Tibial nerve (tissue), 4 donors: ENCODE data around the gene TCF19. TPM values are rescaled to one million over a fixed set of nuclear protein-coding genes. Genes with fewer than 3 reads are reported as not detected.

ENCODE experiments used
- DNase-seq, 2 donors: peaks; one replicate each; pipeline ENCODE4 v3.0.0-alpha.2; 2019; ENCODE audit warnings: low spot score in 2 of 2
- H3K27ac ChIP-seq, 4 donors: fragments of 200-600 bp; sonication (generic) in 3 of 4; one replicate each; pipeline ENCODE4 v1.5.1; 2017 to 2019; ENCODE audit warnings: mild to moderate bottlenecking in 1 of 4
- H3K27me3 ChIP-seq, 2 donors: fragments of 200-600 bp; sonication (generic) in 1 of 2; one replicate each; pipeline versions ENCODE4 v1.5.1 to v1.6.0; 2017 to 2019
- H3K36me3 ChIP-seq, 3 donors: fragments of 200-600 bp; sonication (generic); one replicate each; pipeline ENCODE4 v1.5.1; 2018 to 2019
- H3K4me1 ChIP-seq, 4 donors: fragments of 200-600 bp; sonication (generic) in 3 of 4; one replicate each; pipeline ENCODE4 v1.5.1; 2017 to 2019
- H3K4me3 ChIP-seq, 4 donors: fragments of 200-600 bp; sonication (generic) in 3 of 4; one replicate each; pipeline ENCODE4 v1.5.1; 2017 to 2019; ENCODE audit warnings: mild to moderate bottlenecking in 1 of 4, moderate library complexity in 1 of 4
- H3K9me3 ChIP-seq, 4 donors: fragments of 200-600 bp; sonication (generic) in 3 of 4; one replicate each; pipeline ENCODE4 v1.5.1; 2017 to 2019
- EP300 ChIP-seq, 2 donors: sonication (generic); formaldehyde crosslinking; IDR thresholded peaks; one replicate each; pipeline ENCODE4 v1.6.1; 2017; ENCODE audit warnings: antibody characterized with exemption in 2 of 2, mild to moderate bottlenecking in 1 of 2
- POLR2A ChIP-seq, 2 donors: fragments of 450-650 bp; IDR thresholded peaks; one replicate each; pipeline ENCODE4 v1.6.1; 2017; ENCODE audit warnings: antibody characterized with exemption in 2 of 2, mild to moderate bottlenecking in 2 of 2, moderate library complexity in 2 of 2
- WGBS, 2 donors: methylation state at CpG; one replicate each; pipeline ENCODE4 v1.1.5; 2018; 5-methylcytosine and 5-hydroxymethylcytosine counted together
- total RNA-seq, 4 donors: library from RNA; depleted of rRNA; stranded (reverse); fragments of >200 nt; gene quantifications; one replicate each; pipeline ENCODE4 v1.1.0, GENCODE V29; 2016
- TF ChIP-seq, protein P1 (sequence below), 5 experiments: fragments of 200-600 bp in 3 of 5; fragments of 450-650 bp in 2 of 5; sonication (generic) in 3 of 5; IDR thresholded peaks; one replicate each; pipeline ENCODE4 v1.5.1; 2016 to 2019; ENCODE audit warnings: antibody characterized with exemption in 5 of 5, mild to moderate bottlenecking in 3 of 5, moderate library complexity in 2 of 5

Gene TCF19
- total RNA-seq, 4 donors from 2014 or later, result 1.2 to 4.6 (median 4.0) TPM

DNA sequence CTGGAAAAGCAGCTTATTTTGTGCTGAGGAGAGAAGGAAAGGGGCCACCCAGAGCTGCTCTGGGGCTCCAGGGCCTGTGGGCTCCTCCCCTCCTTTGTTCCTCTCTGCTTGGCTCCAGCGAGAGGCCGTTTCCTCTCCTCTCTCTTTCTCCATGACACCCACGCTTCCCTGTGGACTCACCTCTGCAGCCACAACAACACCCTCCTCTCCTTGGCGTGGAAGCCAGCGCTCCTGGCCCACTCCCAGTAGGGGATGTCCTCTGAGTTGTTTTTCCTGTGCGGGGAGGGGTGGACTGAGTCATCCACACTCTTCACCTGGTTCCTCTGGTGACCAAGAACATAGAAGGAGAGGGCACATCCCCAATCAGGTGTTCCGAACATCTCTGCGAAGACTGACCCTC lies 33.2 kb upstream of the TCF19 start:
- WGBS, 2 donors, result 46 to 54% methylated on average over 8 of the region's 8 CpGs
- Histone ChIP-seq H3K4me1 (peaks cover 0 to 21% (median 0%) of the 10 kb centered on the region in 4 donors), H3K27me3 (no peaks in the 10 kb centered on the region), H3K9me3 (no peaks in the 10 kb centered on the region), H3K36me3 (no peaks in the 10 kb centered on the region), H3K4me3 (no peak overlapping the region), H3K27ac (peak overlapping the region in 1 of 4 donors; percentile 41)
- no peak for DNase-seq
- TF ChIP-seq, protein P1, sequence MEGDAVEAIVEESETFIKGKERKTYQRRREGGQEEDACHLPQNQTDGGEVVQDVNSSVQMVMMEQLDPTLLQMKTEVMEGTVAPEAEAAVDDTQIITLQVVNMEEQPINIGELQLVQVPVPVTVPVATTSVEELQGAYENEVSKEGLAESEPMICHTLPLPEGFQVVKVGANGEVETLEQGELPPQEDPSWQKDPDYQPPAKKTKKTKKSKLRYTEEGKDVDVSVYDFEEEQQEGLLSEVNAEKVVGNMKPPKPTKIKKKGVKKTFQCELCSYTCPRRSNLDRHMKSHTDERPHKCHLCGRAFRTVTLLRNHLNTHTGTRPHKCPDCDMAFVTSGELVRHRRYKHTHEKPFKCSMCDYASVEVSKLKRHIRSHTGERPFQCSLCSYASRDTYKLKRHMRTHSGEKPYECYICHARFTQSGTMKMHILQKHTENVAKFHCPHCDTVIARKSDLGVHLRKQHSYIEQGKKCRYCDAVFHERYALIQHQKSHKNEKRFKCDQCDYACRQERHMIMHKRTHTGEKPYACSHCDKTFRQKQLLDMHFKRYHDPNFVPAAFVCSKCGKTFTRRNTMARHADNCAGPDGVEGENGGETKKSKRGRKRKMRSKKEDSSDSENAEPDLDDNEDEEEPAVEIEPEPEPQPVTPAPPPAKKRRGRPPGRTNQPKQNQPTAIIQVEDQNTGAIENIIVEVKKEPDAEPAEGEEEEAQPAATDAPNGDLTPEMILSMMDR (IDR thresholded peaks at IDR 0.05), result no peak
- TF ChIP-seq POLR2A (IDR thresholded peaks at IDR 0.05), result no peak

DNA sequence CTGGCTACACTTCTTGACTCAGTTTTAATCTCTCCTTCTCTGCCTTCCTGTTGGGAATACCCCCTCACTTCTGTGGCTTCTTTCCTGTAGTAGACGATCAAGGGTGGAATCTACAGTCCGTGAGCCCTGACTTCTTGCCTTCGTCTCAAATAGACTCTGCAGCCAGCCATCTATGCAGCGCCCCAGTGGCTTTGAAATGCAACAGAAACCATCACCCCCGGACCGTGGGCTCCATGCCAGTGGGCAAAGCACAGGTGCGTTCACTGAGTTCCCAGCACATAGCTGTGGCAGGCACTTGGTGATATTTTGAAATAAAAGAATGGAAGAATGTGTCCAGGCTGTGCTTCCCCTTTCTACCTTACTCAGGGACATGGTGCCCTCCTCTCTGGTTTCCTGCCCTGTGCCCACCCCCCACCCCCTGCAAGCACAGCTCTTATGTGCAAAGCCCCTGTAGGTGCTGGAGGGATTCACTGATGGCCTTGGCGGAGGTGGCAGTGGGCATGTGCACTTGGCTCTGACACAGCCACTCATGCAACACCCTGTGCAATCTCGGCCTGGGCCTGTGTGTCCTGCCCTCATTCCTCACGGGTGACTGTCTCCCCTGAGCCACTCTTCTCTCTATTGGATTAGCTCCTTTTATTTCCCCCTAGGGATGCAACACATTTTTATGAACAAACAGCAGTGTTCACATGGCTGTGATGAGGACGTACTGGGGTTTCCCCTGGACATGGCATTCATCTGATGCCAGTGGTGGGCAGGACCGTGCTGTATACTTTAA lies 32.6 kb upstream of the TCF19 start:
- no peak overlapping the region for H3K4me3 ChIP-seq
- H3K27me3 ChIP-seq, result no peaks in the 10 kb centered on the region
- no peak for TF ChIP-seq EP300 (IDR thresholded peaks at IDR 0.05)
- TF ChIP-seq POLR2A (IDR thresholded peaks at IDR 0.05), result no peak
- TF ChIP-seq, protein P1 (IDR thresholded peaks at IDR 0.05), result no peak
- peaks cover 0 to 21% (median 0%) of the 10 kb centered on the region in 4 donors for H3K4me1 ChIP-seq
- DNase-seq, result no peak
- 64 to 70% methylated on average over 12 of the region's 12 CpGs for WGBS, 2 donors
- no peak overlapping the region for H3K27ac ChIP-seq
- no peaks in the 10 kb centered on the region for H3K36me3 ChIP-seq
- no peaks in the 10 kb centered on the region for H3K9me3 ChIP-seq

DNA sequence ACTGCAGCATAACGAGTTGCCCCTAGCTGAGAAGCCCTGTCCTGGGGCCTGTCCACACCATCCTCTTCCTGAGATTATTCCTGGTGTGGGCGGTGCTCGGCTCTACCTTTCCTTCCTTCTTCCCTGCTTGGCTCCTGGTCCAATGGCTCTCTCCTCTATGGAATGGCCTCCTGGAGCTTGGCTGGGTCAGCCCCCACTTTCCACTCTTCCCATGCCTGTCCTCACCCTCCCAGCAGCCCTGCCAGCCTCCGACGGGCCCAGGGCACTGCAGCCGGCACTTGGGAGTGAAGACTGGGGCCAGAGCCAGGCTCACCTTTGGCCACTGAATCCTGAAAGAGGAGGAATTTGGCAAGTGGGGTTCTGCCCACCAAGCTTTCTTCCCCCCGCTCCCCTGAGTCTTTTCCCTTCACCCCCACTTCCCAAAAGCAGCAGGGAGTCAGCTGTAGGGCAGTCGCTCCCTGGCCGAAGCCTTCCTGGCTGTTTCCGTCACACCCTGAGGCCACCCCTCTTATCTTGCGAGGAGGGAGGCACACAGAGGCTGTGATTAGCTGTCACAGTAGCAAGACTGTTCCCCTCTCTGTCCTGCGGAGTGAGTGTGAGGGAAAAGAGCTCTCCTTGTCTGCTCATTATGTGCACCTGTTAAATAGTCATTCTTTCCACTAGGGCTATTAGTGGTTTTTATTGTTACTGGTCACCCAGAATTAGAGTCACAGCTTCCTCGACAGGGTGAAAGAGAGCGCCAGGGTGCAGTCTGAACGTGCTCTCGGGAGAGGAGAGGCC lies 31.8 kb upstream of the TCF19 start:
- DNase-seq, result no peak
- H3K36me3 ChIP-seq, result no peaks in the 10 kb centered on the region
- no peaks in the 10 kb centered on the region for H3K9me3 ChIP-seq
- TF ChIP-seq EP300 (IDR thresholded peaks at IDR 0.05) (no peak), POLR2A (IDR thresholded peaks at IDR 0.05) (no peak)
- H3K27me3 ChIP-seq, result no peaks in the 10 kb centered on the region
- no peak overlapping the region for H3K4me3 ChIP-seq
- peaks cover 0 to 21% (median 0%) of the 10 kb centered on the region in 4 donors for H3K4me1 ChIP-seq
- WGBS, 2 donors, result 58 to 61% methylated on average over 16 of the region's 16 CpGs
- no peak overlapping the region for H3K27ac ChIP-seq

DNA sequence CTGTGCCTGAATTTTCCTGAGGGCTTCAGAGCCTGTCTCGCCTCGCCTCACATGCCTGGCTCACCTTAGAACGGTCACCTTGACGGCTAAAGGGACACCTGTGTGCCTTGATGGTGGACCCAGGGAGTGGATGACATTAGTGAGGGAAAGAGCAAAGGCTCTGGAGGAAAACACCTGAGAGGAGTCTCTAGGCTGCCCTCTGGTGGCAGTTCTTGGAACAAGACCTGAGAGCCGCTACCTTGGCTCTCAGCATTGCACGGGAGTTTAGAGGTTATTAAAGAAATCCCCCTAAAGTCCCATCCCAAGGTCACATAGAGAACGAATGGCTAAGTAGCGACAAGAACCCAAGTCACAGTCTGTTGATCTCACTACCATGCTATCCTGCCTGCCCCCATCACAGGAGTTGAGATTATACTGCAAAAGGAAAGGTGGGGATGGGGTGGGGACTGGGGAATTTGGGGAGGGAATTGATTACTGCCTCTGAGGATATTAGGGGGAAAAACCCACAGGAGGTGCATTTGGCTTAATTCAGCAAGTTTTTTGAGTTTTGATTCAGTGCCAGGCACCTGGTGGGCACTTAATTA lies 30.2 kb upstream of the TCF19 start:
- Histone ChIP-seq H3K27me3 (no peaks in the 10 kb centered on the region), H3K4me3 (no peak overlapping the region), H3K9me3 (no peaks in the 10 kb centered on the region), H3K36me3 (no peaks in the 10 kb centered on the region), H3K4me1 (peaks cover 0 to 8% (median 0%) of the 10 kb centered on the region in 4 donors), H3K27ac (no peak overlapping the region)
- TF ChIP-seq, protein P1 (IDR thresholded peaks at IDR 0.05), result peak; percentile 62 to 87 (median 84)
- TF ChIP-seq POLR2A (IDR thresholded peaks at IDR 0.05), result no peak
- peak; percentile 34 to 74 for DNase-seq
- WGBS, 2 donors, result 11 to 12% methylated on average over 8 of the region's 8 CpGs

DNA sequence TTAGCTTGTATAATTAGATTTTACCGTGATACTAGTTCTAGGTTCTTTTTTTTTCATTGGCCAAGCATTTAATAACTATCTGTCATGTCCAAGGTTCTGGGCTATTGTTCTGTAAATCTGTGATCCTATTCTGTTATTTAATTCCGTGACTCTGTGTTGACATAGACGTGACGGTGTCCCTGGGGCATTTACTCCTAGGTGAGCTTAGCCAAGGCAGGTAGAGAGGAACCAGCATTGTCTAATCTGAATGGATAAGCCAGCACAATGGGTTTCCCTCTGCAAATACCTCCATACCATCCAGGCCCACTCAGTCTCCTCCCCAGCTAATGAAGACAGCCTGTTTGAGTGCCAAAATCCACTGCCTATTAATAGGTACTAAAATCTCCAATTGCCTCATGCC lies 29.3 kb upstream of the TCF19 start:
- Histone ChIP-seq H3K36me3 (no peaks in the 10 kb centered on the region), H3K9me3 (no peaks in the 10 kb centered on the region), H3K4me1 (peaks cover 0 to 8% (median 0%) of the 10 kb centered on the region in 4 donors), H3K4me3 (no peak overlapping the region), H3K27me3 (no peaks in the 10 kb centered on the region), H3K27ac (no peak overlapping the region)
- TF ChIP-seq POLR2A (IDR thresholded peaks at IDR 0.05) (no peak), EP300 (IDR thresholded peaks at IDR 0.05) (no peak)
- TF ChIP-seq, protein P1 (IDR thresholded peaks at IDR 0.05), result no peak
- WGBS, 2 donors, result 57 to 61% methylated on average over 4 of the region's 4 CpGs
- DNase-seq, result no peak
